HG03175 (cell line): ENCODE measurements around the gene ARPP21.

Experiments used
- ATAC-seq: cut with Tn5 transposase; IDR thresholded peaks from one replicate; pipeline ENCODE4 v1.9.1; 2021; ENCODE audit warnings: mild to moderate bottlenecking, moderate library complexity; ENCODE audit not compliant: unreplicated experiment

ARPP21 gene

GRCh38 chr3:35674451-35675109, 35.3 kb downstream of the ARPP21 start:
- ATAC-seq = no peak

GRCh38 chr3:35675206-35675605, 35.9 kb downstream of the ARPP21 start:
- no peak for ATAC-seq

- no peak for ATAC-seq
These were observed 36.3 kb downstream of the ARPP21 start for GRCh38 chr3:35675621-35676020.

GRCh38 chr3:35677797-35678196, 38.5 kb downstream of the ARPP21 start:
- no peak for ATAC-seq

GRCh38 chr3:35678643-35679161, 39.4 kb downstream of the ARPP21 start:
- no peak for ATAC-seq

- ATAC-seq = no peak
These were observed 40.2 kb downstream of the ARPP21 start for GRCh38 chr3:35679409-35680080.

- ATAC-seq = no peak
These were observed 41.7 kb downstream of the ARPP21 start for GRCh38 chr3:35680866-35681650.

GRCh38 chr3:35685153-35685552, 45.8 kb downstream of the ARPP21 start:
- ATAC-seq = no peak

- no peak for ATAC-seq
These were observed 49.5 kb downstream of the ARPP21 start for GRCh38 chr3:35688826-35689225.

- no peak for ATAC-seq
These were observed 50.9 kb downstream of the ARPP21 start for GRCh38 chr3:35690271-35690670.

GRCh38 chr3:35705904-35706303, 66.6 kb downstream of the ARPP21 start:
- ATAC-seq = no peak

GRCh38 chr3:35707904-35708303, 68.6 kb downstream of the ARPP21 start:
- no peak for ATAC-seq

- ATAC-seq = no peak
These were observed 69.3 kb downstream of the ARPP21 start for GRCh38 chr3:35708394-35709271.

- ATAC-seq = no peak
These were observed 70.4 kb downstream of the ARPP21 start for GRCh38 chr3:35709691-35710090.

- ATAC-seq = no peak
These were observed 71.2 kb downstream of the ARPP21 start for GRCh38 chr3:35710554-35710953.

GRCh38 chr3:35718921-35719320, 79.6 kb downstream of the ARPP21 start:
- ATAC-seq = no peak

GRCh38 chr3:35721628-35722027, 82.3 kb downstream of the ARPP21 start:
- ATAC-seq = no peak

GRCh38 chr3:35722902-35723301, 83.6 kb downstream of the ARPP21 start:
- no peak for ATAC-seq

GRCh38 chr3:35723480-35724097, 84.3 kb downstream of the ARPP21 start:
- ATAC-seq = no peak

- no peak for ATAC-seq
These were observed 84.8 kb downstream of the ARPP21 start for GRCh38 chr3:35724106-35724505.
